ENCODE measurements around the gene TFPT.

- no peak for TF ChIP-seq CTCF (IDR thresholded peaks at IDR 0.05; ENCODE audit: low read length)
- no peak for TF ChIP-seq EZH2 (IDR thresholded peaks at IDR 0.05; ENCODE audit: borderline replicate concordance, low read length)
Measured at GRCh38 chr19:54162884-54163283, 47.4 kb upstream of the TFPT start.

Data from OCI-LY1 (cell line).